Activated T-cell treated with anti-CD3 and anti-CD28 coated beads for 24 hours (primary cell): ENCODE measurements around the gene SCUBE3.

Experiments used
- DNase-seq: peaks from one replicate; pipeline ENCODE4 v3.0.0-alpha.2; 2020; ENCODE audit warnings: low read depth

SCUBE3 gene

GRCh38 chr6:35213824-35214756 lies at the start of gene SCUBE3:
Gene SCUBE3 (plus strand): TSS chr6:35213956. CDS start chr6:35214419, 463 bp downstream.
- no peak for DNase-seq

- no peak for DNase-seq
Observed at GRCh38 chr6:35164277-35164676, 49.5 kb upstream of the SCUBE3 start.

GRCh38 chr6:35164868-35165267 lies 48.9 kb upstream of the SCUBE3 start:
- no peak for DNase-seq

- no peak for DNase-seq
Observed at GRCh38 chr6:35165630-35166071, 48.1 kb upstream of the SCUBE3 start.

GRCh38 chr6:35166116-35166515 lies 47.6 kb upstream of the SCUBE3 start:
- no peak for DNase-seq

GRCh38 chr6:35166520-35166919 lies 47.2 kb upstream of the SCUBE3 start:
- DNase-seq = no peak

GRCh38 chr6:35167505-35167904 lies 46.3 kb upstream of the SCUBE3 start:
- DNase-seq = no peak

- no peak for DNase-seq
Observed at GRCh38 chr6:35168461-35168861, 45.3 kb upstream of the SCUBE3 start.

- no peak for DNase-seq
Observed at GRCh38 chr6:35170166-35170565, 43.6 kb upstream of the SCUBE3 start.

GRCh38 chr6:35170891-35171290 lies 42.9 kb upstream of the SCUBE3 start:
- DNase-seq = no peak

GRCh38 chr6:35173044-35173426 lies 40.7 kb upstream of the SCUBE3 start:
- no peak for DNase-seq

GRCh38 chr6:35173427-35174087 lies 40.2 kb upstream of the SCUBE3 start:
- no peak for DNase-seq

- DNase-seq = no peak
Observed at GRCh38 chr6:35174088-35174434, 39.7 kb upstream of the SCUBE3 start.

GRCh38 chr6:35174501-35174900 lies 39.3 kb upstream of the SCUBE3 start:
- DNase-seq = no peak

- no peak for DNase-seq
Observed at GRCh38 chr6:35176301-35177024, 37.3 kb upstream of the SCUBE3 start.

GRCh38 chr6:35177157-35177556 lies 36.6 kb upstream of the SCUBE3 start:
- DNase-seq = no peak

- no peak for DNase-seq
Observed at GRCh38 chr6:35177596-35177995, 36.2 kb upstream of the SCUBE3 start.

GRCh38 chr6:35178012-35178411 lies 35.7 kb upstream of the SCUBE3 start:
- DNase-seq = no peak

- no peak for DNase-seq
Observed at GRCh38 chr6:35178932-35179832, 34.6 kb upstream of the SCUBE3 start.

GRCh38 chr6:35179901-35180535 lies 33.7 kb upstream of the SCUBE3 start:
- no peak for DNase-seq

- DNase-seq = no peak
Observed at GRCh38 chr6:35181308-35181932, 32.3 kb upstream of the SCUBE3 start.
